Fibroblast of gingiva (primary cell): ENCODE results near the gene DHRSX.
"Not testable (repeated sequence)": the region's sequence is repeated elsewhere in the genome, so short reads cannot be mapped to it uniquely, and the experiment has no call there.

Source experiments
- DNase-seq: peaks from one replicate; pipeline ENCODE4 v3.0.0-alpha.2; 2011; ENCODE audit warnings: low read depth

The DHRSX gene

DNA sequence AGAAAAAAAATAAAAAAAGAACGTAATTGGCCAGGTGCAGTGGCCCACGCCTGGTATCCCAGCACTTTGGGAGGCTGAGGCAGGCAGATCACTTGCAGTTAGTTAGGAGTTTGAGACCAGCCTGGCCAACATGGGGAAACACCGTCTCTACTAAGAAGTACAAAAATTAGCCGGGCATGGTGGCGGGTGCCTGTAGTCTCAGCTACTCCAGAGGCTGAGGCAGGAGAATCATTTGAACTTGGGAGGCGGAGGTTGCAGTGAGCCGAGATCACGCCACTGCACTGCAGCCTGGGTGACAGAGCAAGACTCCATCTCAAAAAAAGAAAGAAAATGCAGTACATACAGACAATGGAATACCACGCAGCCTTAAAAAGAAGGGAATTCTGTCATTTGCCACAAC is 150.7 kb downstream of the DHRSX start:
- not testable (repeated sequence) for DNase-seq

DNA sequence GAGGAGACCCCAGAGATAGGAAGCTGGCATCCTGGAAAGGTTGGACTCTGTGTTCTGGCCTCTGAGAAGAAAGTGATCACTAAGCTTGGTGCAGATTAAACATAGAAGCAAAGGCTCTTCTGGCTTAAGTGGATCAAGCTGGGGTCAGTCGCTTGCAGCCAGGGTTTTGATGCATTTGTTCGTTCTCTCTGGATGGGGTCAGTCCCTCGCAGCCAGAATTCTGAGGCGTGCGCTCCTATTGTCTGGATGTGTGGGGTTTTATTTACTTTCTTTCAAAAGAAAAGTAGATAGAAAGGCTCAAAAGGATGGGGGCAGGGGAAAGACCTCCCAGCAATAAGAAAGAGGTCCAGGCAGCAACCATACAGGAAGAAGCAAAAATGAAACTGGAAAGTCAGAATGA is 152.6 kb downstream of the DHRSX start:
- no peak for DNase-seq

- no peak for DNase-seq
Measured at GRCh38 chrX:2346158-2346557, 154.6 kb downstream of the DHRSX start.

DNA sequence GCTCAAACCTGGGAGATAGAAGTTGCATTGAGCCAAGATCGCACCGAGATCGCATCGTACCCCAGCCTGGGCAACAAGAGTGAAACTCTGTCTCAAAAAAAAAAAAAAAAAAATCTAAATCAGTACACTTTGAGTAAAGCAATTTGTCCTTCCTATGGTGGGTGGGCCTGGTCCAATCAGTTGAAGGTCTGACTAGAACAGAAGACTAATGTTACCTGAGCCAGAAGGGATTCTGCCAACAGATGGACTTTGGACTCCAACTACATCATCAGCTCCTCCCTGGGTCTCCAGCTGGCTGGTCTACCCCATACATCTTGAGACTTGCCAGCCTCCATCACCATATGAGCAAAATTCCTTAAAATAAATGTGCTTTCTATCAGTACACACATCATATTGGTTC is 155.2 kb downstream of the DHRSX start:
- no peak for DNase-seq

DNA sequence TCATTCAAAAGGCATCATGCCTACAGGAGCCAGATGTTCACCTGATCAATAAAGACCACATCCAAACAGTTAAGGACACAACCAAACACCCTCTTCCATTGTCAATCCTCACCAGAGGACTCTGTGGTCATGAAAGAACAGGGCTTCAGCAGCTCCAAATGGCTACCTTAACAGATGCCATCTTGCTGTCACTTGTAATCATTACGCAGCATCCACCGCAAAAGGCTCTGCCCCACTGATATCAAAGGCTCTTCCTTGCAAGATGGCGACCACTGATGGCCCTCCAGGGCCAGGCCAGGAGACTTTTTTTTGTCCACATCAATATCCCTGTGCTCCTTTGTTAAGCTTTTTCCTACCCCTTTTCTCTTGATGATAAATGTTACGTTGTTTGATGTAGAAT is 157.4 kb downstream of the DHRSX start:
- no peak for DNase-seq

DNA sequence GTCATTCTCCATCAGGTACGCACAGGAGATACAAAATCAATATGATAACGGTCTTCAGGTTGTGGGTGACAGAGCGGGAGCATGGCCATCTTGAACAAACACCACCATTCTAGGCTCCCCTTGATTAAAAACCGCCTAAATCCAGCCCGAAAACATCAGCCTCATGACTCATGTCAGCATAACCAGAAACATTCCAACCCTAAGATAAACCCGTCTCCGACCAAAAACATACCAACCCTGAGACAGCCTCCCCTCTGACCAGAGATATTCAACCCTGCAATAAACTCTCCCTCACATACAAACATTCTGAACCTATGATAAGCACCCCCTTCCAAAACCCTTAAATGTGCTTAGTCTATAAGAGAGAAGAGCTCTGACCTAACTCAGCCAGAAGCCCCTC is 157.9 kb downstream of the DHRSX start:
- peak; percentile 34 for DNase-seq

GRCh38 chrX:2342281-2342688 is 158.5 kb downstream of the DHRSX start:
- no peak for DNase-seq

GRCh38 chrX:2340991-2341390 is 159.8 kb downstream of the DHRSX start:
- no peak for DNase-seq

DNA sequence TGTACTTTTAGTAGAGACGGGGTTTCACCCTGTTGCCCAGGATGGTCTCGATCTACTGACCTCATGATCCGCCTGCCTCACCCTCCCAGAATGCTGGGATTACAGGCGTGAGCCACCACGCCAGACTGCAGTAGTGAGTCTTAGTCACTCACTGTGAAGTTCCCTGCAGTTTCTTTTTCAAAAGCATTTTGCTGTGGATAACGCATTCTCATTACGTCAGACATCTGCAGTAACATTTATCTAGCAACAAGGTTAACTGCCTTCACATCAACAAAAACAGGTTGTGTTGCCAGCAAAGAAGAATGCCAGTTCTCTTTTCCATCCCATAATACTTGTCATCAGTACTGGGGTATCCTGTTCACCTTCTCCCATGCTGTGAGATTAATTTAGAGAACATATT is 164.6 kb downstream of the DHRSX start:
- DNase-seq = no peak

- no peak for DNase-seq
Measured at GRCh38 chrX:2334237-2334636, 166.5 kb downstream of the DHRSX start.

DNA sequence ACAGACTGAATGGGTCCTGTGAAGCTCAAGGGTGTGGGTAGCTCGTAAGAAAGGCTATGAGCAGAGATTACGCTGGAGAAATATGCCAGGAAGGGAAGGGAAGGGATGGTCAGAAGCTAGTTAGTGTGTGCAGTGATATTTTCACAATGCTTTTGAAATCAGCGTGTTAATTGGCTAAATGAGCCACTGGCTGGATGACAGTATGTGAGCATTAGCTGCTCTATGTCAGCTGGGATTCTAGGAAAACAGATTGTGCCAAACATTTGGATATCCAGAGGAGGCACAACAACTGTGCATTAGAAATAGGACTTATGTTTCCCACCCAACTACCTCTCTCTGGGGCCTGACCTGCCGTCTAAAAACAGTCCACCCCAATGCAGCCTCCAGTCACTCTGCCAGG is 168.5 kb downstream of the DHRSX start:
- no peak for DNase-seq

GRCh38 chrX:2330910-2331309 is 169.9 kb downstream of the DHRSX start:
- DNase-seq = no peak

DNA sequence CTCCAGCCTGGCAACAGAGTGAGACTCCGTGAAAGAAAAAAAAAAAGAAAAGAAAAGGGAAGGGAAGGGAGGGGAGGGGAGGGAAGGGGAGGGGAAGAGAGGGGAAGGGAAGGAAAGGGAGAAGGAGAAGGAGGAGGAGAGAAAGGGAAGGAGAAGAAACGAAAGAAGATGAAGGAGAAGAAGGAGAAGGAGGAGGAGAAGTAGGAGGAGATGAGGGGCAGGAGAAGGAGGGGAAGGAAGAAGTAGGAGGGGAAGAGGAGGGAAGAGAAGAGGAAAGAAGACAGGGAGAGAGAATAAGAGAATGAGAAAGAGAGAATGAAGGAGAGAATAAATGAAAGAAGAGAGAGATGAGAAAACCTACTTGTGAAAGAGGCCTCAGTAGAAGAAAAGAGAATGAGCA is 170.3 kb downstream of the DHRSX start:
- no peak for DNase-seq

- DNase-seq = no peak
Measured at GRCh38 chrX:2327423-2327822, 173.4 kb downstream of the DHRSX start.

- DNase-seq = peak; percentile 17
Measured at GRCh38 chrX:2325076-2325784, 175.5 kb downstream of the DHRSX start.

DNA sequence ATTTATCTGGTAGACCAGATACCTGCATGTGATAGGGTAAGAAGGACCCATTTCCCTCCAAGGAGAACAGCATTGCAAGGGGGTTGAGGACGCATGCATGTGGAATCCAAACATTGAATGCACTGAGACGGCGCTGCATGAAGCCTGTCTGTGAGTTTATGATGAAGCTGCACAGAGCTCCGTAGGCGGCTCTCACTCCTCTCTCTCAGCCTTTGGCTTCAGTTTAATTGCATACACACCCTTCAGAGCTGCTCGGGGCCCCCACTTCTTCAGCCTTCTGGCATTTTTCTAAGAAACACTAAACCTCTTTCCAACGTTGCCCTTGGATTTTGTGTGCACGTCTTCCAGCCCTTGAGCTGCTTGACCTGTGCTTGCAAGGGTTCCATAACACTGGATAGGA is 176.6 kb downstream of the DHRSX start:
- no peak for DNase-seq

- no peak for DNase-seq
Measured at GRCh38 chrX:2321411-2321810, 179.4 kb downstream of the DHRSX start.

DNA sequence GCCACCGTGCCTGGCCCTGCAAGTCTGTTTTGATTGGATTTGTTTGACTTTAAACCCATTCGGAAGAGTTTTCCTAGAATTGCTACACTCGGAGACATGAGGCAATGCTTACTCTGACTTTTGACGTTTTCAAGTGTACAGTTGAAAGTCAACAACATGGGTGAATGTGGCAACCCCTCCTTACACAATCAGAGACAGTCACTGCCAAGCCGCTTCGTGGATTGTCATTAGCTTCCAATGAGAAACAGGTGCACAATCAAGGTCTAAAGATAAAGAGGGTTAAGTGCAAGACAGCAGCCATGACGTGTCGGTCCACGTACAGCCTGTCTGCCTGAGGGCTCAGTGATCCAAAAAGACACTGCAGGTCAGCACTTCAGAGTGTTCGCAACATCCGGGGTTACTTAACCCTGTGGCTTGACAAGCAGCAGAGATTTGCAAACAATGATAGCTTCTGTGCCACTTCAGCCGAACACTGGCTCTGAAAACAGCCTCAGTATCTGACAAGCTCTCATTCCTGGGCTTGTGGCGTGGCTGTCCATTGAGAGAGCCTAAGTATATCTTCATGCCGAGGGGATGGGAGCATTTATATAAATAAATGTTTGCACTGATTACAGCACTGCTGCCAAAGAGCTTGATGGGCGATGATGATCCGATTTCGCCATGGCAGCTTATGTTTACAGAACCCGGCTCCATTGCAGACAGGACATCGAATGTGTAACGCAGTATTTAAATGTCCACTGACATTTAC is 180.0 kb downstream of the DHRSX start:
- peak; percentile 96 for DNase-seq

DNA sequence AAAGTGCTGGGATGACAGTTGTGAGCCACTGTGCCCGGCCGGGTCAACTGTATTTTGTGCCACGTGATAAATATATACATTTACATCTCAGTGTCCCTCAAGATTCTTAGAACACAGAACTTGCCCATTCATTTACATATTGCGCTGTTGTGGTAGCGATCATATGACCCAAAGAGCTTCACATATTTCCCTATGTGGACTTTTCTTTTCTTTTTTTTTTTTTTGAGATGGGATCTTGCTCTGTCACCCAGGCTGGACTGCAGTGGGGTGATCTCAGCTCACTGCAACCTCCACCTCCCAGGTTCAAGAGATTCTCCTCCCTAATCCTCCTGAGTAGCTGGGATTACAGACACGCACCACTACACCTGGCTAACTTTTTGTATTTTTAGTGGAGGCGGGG is 180.7 kb downstream of the DHRSX start:
- no peak for DNase-seq

DNA sequence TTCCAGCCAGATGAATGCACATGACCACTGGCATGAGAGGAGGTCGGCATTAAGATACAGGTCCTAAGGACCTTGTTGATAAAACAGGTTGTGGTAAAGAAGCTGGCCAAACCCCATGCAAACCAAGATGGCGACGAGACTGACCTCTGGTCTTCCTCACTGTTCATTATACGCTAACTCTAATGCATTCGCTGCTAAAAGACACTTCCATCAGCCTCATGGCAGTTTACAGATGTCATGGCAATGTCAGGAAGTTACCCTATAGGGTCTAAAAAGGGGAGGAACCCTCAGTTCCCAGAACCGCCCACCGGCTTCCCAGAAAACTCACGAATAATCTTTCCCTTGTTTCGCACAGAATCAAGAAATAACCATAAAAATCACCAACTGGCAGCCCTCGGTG is 182.4 kb downstream of the DHRSX start:
- DNase-seq = no peak

GRCh38 chrX:2317527-2318055 is 183.2 kb downstream of the DHRSX start:
- no peak for DNase-seq

DNA sequence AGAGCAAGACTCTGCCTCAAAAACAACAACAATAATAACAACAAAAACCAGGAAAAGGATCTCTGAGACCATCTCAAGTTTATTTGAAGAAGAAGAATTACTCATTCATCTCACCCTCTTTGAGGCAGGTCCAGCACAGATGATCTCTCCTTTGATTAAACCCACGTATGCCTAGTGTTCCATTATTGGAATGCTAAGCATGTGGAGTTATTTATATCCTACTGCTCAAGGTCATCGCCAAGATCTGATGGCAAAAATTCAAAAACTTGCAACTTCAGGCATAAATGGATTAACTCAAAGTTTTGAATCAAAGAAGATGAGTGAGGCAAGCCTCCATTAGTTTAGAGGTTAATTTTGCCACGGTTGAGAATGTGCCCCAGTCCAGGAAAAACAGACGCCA is 184.2 kb downstream of the DHRSX start:
- DNase-seq = no peak

DNA sequence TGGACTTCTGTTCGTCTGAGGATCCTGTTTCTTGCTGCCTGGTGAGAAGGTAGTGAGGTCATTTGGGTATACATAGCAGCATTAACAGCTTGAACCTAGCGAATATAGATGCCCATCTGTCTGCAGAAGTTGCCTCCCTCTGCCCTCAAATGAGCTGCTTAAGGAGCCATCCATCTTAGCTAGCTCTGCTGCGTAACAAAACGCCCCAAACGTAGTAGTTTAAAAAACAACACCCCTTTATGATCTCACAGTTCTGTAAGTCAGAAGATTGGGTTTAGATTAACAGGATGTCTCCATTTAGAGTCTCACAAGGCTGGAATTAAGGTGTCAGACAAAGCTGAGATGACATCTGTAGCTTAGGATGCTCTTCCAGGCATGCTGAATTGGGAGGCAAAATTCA is 185.3 kb downstream of the DHRSX start:
- no peak for DNase-seq
